HEK293 (cell line): ENCODE data around the gene CPNE4.

Experiments used
- FEZF1 ChIP-seq: fragments of 450-650 bp; formaldehyde crosslinking; IDR thresholded peaks from 2 replicates; pipeline ENCODE4 v1.5.1; 2016; ENCODE audit warnings: missing biosample characterization, missing genetic modification characterization
- KLF8 ChIP-seq: fragments of 450-650 bp; formaldehyde crosslinking; IDR thresholded peaks from 2 replicates; pipeline ENCODE4 v1.5.1; 2016; ENCODE audit warnings: missing biosample characterization, missing genetic modification characterization
- OSR2 ChIP-seq: fragments of 450-650 bp; formaldehyde crosslinking; IDR thresholded peaks from 2 replicates; pipeline ENCODE4 v1.5.1; 2016; ENCODE audit warnings: missing biosample characterization, missing genetic modification characterization
- RBAK ChIP-seq: fragments of 450-650 bp; formaldehyde crosslinking; IDR thresholded peaks from 2 replicates; pipeline ENCODE4 v1.5.1; 2016; ENCODE audit warnings: missing biosample characterization, missing genetic modification characterization
- REPIN1 ChIP-seq: fragments of 450-650 bp; formaldehyde crosslinking; IDR thresholded peaks from 2 replicates; pipeline ENCODE4 v1.5.1; 2017; ENCODE audit warnings: missing biosample characterization, missing genetic modification characterization, low read depth
- TRIM28 ChIP-seq: IDR thresholded peaks from 2 replicates; pipeline ENCODE4 v1.6.1; 2011; ENCODE audit warnings: low read length, control low read depth, borderline replicate concordance
- ZBTB21 ChIP-seq: fragments of 450-650 bp; formaldehyde crosslinking; IDR thresholded peaks from 2 replicates; pipeline ENCODE4 v1.5.1; 2017; ENCODE audit warnings: missing biosample characterization, missing genetic modification characterization
- ZBTB48 ChIP-seq: fragments of 450-650 bp; formaldehyde crosslinking; IDR thresholded peaks from 2 replicates; pipeline ENCODE4 v1.5.1; 2016; ENCODE audit warnings: missing biosample characterization, missing genetic modification characterization
- ZFP37 ChIP-seq: fragments of 450-650 bp; formaldehyde crosslinking; IDR thresholded peaks from 2 replicates; pipeline ENCODE4 v1.5.1; 2016; ENCODE audit warnings: missing biosample characterization, missing genetic modification characterization
- ZNF121 ChIP-seq: fragments of 450-650 bp; formaldehyde crosslinking; IDR thresholded peaks from 2 replicates; pipeline ENCODE4 v1.5.1; 2016; ENCODE audit warnings: missing biosample characterization, missing genetic modification characterization
- ZNF138 ChIP-seq: fragments of 450-650 bp; formaldehyde crosslinking; IDR thresholded peaks from 2 replicates; pipeline ENCODE4 v1.5.1; 2016; ENCODE audit warnings: missing biosample characterization, missing genetic modification characterization, borderline replicate concordance
- ZNF140 ChIP-seq: fragments of 450-650 bp; formaldehyde crosslinking; IDR thresholded peaks from 2 replicates; pipeline ENCODE4 v1.5.1; 2016; ENCODE audit warnings: missing biosample characterization, missing genetic modification characterization
- ZNF169 ChIP-seq: fragments of 450-650 bp; formaldehyde crosslinking; IDR thresholded peaks from 2 replicates; pipeline ENCODE4 v1.5.1; 2016; ENCODE audit warnings: missing biosample characterization, missing genetic modification characterization
- ZNF2 ChIP-seq: fragments of 450-650 bp; formaldehyde crosslinking; IDR thresholded peaks from 2 replicates; pipeline ENCODE4 v1.5.1; 2016; ENCODE audit warnings: missing biosample characterization, missing genetic modification characterization
- ZNF214 ChIP-seq: fragments of 450-650 bp; formaldehyde crosslinking; IDR thresholded peaks from 2 replicates; pipeline ENCODE4 v1.5.1; 2017; ENCODE audit warnings: missing biosample characterization, mild to moderate bottlenecking, missing genetic modification characterization, borderline replicate concordance
- ZNF324 ChIP-seq: fragments of 450-650 bp; formaldehyde crosslinking; IDR thresholded peaks from 2 replicates; pipeline ENCODE4 v1.5.1; 2016; ENCODE audit warnings: missing biosample characterization, missing genetic modification characterization
- ZNF433 ChIP-seq: fragments of 450-650 bp; formaldehyde crosslinking; IDR thresholded peaks from 2 replicates; pipeline ENCODE4 v1.5.1; 2016; ENCODE audit warnings: missing biosample characterization, missing genetic modification characterization, low read depth
- ZNF624 ChIP-seq: fragments of 450-650 bp; formaldehyde crosslinking; IDR thresholded peaks from 2 replicates; pipeline ENCODE4 v1.5.1; 2017; ENCODE audit warnings: missing biosample characterization, missing genetic modification characterization
- ZNF629 ChIP-seq: fragments of 450-650 bp; formaldehyde crosslinking; IDR thresholded peaks from 2 replicates; pipeline ENCODE4 v1.5.1; 2017; ENCODE audit warnings: missing biosample characterization, missing genetic modification characterization
- ZNF677 ChIP-seq: fragments of 450-650 bp; IDR thresholded peaks from 2 replicates; pipeline ENCODE4 v1.5.0; 2018; ENCODE audit warnings: missing biosample characterization, mild to moderate bottlenecking, missing genetic modification characterization, moderate library complexity
- ZNF707 ChIP-seq: fragments of 450-650 bp; formaldehyde crosslinking; IDR thresholded peaks from 2 replicates; pipeline ENCODE4 v1.5.1; 2016; ENCODE audit warnings: missing biosample characterization, missing genetic modification characterization
- ZNF76 ChIP-seq: fragments of 450-650 bp; formaldehyde crosslinking; IDR thresholded peaks from 2 replicates; pipeline ENCODE4; 2016; ENCODE audit warnings: low read depth, missing biosample characterization, missing genetic modification characterization, borderline replicate concordance
- ZNF837 ChIP-seq: fragments of 450-650 bp; formaldehyde crosslinking; IDR thresholded peaks from 2 replicates; pipeline ENCODE4 v1.5.1; 2016; ENCODE audit warnings: missing biosample characterization, missing genetic modification characterization
- TF ChIP-seq, protein P1 (sequence below): fragments of 450-650 bp; formaldehyde crosslinking; IDR thresholded peaks from 2 replicates; pipeline ENCODE4 v1.5.1; 2017; ENCODE audit warnings: missing biosample characterization, missing genetic modification characterization
- TF ChIP-seq, protein P2 (sequence below): fragments of 450-650 bp; formaldehyde crosslinking; IDR thresholded peaks from 2 replicates; pipeline ENCODE4 v1.5.1; 2017; ENCODE audit warnings: missing biosample characterization, missing genetic modification characterization
- TF ChIP-seq, protein P3 (sequence below): sonication (generic); formaldehyde crosslinking; IDR thresholded peaks from 2 replicates; pipeline ENCODE4 v1.8.1; 2022; ENCODE audit warnings: mild to moderate bottlenecking, moderate library complexity, missing genetic modification reagents
- TF ChIP-seq, protein P4 (sequence below): fragments of 450-650 bp; formaldehyde crosslinking; IDR thresholded peaks from 2 replicates; pipeline ENCODE4 v1.5.1; 2016; ENCODE audit warnings: missing biosample characterization, missing genetic modification characterization
- TF ChIP-seq, protein P5 (sequence below): fragments of 450-650 bp; IDR thresholded peaks from 2 replicates; pipeline ENCODE4 v1.5.1; 2018; ENCODE audit warnings: missing biosample characterization, mild to moderate bottlenecking, missing genetic modification characterization
- TF ChIP-seq, protein P6 (sequence below): fragments of 450-650 bp; formaldehyde crosslinking; IDR thresholded peaks from 2 replicates; pipeline ENCODE4 v1.5.1; 2016; ENCODE audit warnings: missing biosample characterization, missing genetic modification characterization

The CPNE4 gene

DNA sequence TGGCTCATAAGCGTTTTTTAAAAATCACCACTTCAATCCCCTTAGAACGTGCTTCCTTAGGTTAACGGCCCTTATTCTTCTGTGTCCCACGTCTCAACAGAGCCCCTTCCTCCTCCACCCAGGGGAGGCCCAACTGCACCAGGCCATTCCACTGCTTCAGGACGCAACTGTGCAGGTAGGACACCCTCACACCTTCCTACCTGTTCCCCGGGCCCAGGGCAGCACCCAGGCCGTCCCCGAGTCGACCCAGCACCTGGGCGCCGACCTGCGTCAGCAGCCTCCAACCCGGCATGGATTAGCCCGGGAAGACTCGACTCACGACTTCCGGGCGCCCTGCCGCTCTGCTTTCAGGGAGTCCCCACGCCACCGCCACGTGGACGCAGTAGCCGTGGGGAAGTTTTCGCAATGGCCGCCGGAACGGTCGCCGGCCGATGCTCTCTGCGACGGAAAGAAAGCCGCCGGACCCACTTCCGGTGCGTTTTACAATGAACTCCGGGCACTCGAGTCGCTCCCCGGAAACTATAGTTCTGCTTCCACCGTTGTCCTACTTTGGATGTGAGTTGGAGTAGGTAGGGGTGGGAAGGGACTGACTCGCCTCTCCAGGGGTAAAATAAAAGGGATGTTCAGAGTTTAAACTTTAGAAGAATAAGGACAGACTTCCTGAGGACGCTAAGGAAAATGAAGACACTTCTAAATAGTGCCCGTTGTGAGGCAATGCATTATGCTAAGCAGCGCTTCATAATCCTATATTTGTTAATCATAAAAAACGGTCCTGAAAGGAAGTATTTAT, 532.1 kb downstream of the CPNE4 start, which contains the start of gene MRPL3 (continued):
- TF ChIP-seq, protein P1, sequence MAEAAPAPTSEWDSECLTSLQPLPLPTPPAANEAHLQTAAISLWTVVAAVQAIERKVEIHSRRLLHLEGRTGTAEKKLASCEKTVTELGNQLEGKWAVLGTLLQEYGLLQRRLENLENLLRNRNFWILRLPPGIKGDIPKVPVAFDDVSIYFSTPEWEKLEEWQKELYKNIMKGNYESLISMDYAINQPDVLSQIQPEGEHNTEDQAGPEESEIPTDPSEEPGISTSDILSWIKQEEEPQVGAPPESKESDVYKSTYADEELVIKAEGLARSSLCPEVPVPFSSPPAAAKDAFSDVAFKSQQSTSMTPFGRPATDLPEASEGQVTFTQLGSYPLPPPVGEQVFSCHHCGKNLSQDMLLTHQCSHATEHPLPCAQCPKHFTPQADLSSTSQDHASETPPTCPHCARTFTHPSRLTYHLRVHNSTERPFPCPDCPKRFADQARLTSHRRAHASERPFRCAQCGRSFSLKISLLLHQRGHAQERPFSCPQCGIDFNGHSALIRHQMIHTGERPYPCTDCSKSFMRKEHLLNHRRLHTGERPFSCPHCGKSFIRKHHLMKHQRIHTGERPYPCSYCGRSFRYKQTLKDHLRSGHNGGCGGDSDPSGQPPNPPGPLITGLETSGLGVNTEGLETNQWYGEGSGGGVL (tag by site-specific recombination), result no peak
- TF ChIP-seq ZNF837 (tag by site-specific recombination) (no peak), ZFP37 (no peak; the same call in 1 of the 2 replicates), KLF8 (tag by site-specific recombination) (peak; percentile 48; the same call in 1 of the 2 replicates), ZNF707 (tag by site-specific recombination) (no peak), ZNF76 (tag by site-specific recombination) (peak; percentile 70), ZBTB48 (tag by site-specific recombination) (no peak), ZNF169 (tag by site-specific recombination) (no peak), OSR2 (tag by site-specific recombination) (peak; percentile 44), ZNF433 (no peak), FEZF1 (tag by site-specific recombination) (0 out of 2 replicates have a peak, but pooled peaks have one; percentile 21), ZBTB21 (tag by site-specific recombination) (no peak), ZNF140 (tag by site-specific recombination) (no peak), ZNF624 (no peak), ZNF138 (tag by site-specific recombination) (no peak), ZNF629 (tag by site-specific recombination) (peak; percentile 60), ZNF121 (tag by site-specific recombination) (no peak), RBAK (no peak), ZNF324 (no peak; the same call in 1 of the 2 replicates), ZNF214 (tag by site-specific recombination) (no peak), ZNF2 (tag by site-specific recombination) (peak; percentile 70; the same call in 1 of the 2 replicates), REPIN1 (tag by site-specific recombination) (peak; percentile 20; the same call in 1 of the 2 replicates), TRIM28 (no peak), ZNF677 (tag by site-specific recombination) (0 out of 2 replicates have a peak, but pooled peaks have one; percentile 16)
- TF ChIP-seq, protein P2, sequence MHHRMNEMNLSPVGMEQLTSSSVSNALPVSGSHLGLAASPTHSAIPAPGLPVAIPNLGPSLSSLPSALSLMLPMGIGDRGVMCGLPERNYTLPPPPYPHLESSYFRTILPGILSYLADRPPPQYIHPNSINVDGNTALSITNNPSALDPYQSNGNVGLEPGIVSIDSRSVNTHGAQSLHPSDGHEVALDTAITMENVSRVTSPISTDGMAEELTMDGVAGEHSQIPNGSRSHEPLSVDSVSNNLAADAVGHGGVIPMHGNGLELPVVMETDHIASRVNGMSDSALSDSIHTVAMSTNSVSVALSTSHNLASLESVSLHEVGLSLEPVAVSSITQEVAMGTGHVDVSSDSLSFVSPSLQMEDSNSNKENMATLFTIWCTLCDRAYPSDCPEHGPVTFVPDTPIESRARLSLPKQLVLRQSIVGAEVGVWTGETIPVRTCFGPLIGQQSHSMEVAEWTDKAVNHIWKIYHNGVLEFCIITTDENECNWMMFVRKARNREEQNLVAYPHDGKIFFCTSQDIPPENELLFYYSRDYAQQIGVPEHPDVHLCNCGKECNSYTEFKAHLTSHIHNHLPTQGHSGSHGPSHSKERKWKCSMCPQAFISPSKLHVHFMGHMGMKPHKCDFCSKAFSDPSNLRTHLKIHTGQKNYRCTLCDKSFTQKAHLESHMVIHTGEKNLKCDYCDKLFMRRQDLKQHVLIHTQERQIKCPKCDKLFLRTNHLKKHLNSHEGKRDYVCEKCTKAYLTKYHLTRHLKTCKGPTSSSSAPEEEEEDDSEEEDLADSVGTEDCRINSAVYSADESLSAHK (tag by site-specific recombination), result no peak
- TF ChIP-seq, protein P3, sequence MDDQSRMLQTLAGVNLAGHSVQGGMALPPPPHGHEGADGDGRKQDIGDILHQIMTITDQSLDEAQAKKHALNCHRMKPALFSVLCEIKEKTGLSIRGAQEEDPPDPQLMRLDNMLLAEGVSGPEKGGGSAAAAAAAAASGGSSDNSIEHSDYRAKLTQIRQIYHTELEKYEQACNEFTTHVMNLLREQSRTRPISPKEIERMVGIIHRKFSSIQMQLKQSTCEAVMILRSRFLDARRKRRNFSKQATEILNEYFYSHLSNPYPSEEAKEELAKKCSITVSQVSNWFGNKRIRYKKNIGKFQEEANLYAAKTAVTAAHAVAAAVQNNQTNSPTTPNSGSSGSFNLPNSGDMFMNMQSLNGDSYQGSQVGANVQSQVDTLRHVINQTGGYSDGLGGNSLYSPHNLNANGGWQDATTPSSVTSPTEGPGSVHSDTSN (CRISPR knock-in tag), result 0 out of 2 replicates have a peak, but pooled peaks have one; percentile 54
- TF ChIP-seq, protein P4, sequence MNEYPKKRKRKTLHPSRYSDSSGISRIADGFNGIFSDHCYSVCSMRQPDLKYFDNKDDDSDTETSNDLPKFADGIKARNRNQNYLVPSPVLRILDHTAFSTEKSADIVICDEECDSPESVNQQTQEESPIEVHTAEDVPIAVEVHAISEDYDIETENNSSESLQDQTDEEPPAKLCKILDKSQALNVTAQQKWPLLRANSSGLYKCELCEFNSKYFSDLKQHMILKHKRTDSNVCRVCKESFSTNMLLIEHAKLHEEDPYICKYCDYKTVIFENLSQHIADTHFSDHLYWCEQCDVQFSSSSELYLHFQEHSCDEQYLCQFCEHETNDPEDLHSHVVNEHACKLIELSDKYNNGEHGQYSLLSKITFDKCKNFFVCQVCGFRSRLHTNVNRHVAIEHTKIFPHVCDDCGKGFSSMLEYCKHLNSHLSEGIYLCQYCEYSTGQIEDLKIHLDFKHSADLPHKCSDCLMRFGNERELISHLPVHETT (tag by site-specific recombination), result peak; percentile 85
- TF ChIP-seq, protein P5, sequence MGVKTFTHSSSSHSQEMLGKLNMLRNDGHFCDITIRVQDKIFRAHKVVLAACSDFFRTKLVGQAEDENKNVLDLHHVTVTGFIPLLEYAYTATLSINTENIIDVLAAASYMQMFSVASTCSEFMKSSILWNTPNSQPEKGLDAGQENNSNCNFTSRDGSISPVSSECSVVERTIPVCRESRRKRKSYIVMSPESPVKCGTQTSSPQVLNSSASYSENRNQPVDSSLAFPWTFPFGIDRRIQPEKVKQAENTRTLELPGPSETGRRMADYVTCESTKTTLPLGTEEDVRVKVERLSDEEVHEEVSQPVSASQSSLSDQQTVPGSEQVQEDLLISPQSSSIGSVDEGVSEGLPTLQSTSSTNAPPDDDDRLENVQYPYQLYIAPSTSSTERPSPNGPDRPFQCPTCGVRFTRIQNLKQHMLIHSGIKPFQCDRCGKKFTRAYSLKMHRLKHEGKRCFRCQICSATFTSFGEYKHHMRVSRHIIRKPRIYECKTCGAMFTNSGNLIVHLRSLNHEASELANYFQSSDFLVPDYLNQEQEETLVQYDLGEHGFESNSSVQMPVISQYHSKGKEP (tag by site-specific recombination), result no peak
- TF ChIP-seq, protein P6, sequence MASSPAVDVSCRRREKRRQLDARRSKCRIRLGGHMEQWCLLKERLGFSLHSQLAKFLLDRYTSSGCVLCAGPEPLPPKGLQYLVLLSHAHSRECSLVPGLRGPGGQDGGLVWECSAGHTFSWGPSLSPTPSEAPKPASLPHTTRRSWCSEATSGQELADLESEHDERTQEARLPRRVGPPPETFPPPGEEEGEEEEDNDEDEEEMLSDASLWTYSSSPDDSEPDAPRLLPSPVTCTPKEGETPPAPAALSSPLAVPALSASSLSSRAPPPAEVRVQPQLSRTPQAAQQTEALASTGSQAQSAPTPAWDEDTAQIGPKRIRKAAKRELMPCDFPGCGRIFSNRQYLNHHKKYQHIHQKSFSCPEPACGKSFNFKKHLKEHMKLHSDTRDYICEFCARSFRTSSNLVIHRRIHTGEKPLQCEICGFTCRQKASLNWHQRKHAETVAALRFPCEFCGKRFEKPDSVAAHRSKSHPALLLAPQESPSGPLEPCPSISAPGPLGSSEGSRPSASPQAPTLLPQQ, result peak; percentile 65; the same call in 1 of the 2 replicates
